ENCODE measurements around the gene HIRIP3.
A peak's percentile ranks its signal among the peaks of the same experiment; 100 is the strongest.

HIRIP3 gene

GRCh38 chr16:29999605-30000004 is 4.2 kb upstream of the HIRIP3 start:
- Histone ChIP-seq H3K27ac (ENCODE audit: low read depth, low read length) (no peak overlapping the region), H3K4me2 (ENCODE audit: low read length) (no peak overlapping the region), H3K27me3 (ENCODE audit: control insufficient read depth, low read length) (no peaks in the 10 kb centered on the region), H3F3A (ENCODE audit: control insufficient read depth, insufficient read depth) (peaks cover 7% of the 10 kb centered on the region), H3K4me1 (ENCODE audit: control insufficient read depth, low read length) (peaks cover 23% of the 10 kb centered on the region), H4K20me1 (ENCODE audit: control insufficient read depth, insufficient read depth, low read depth, low read length) (no peaks in the 10 kb centered on the region), H3K36me3 (ENCODE audit: control insufficient read depth, low read length) (peaks cover 71% of the 10 kb centered on the region), H3K9me3 (ENCODE audit: control insufficient read depth, insufficient read depth, low read length) (no peaks in the 10 kb centered on the region), H3K79me2 (ENCODE audit: control insufficient read depth, low read length) (peaks cover 30% of the 10 kb centered on the region), H3K9me2 (replicated peaks; ENCODE audit: control insufficient read depth, low read length) (no peaks in the 10 kb centered on the region), H3K4me3 (ENCODE audit: low read length) (no peak overlapping the region)
- no peak for TF ChIP-seq EZH2phosphoT487 (IDR thresholded peaks at IDR 0.05; ENCODE audit: borderline replicate concordance, low read length)
- no peak for TF ChIP-seq CTCF (IDR thresholded peaks at IDR 0.05; ENCODE audit: low read depth, low read length, poor library complexity, severe bottlenecking)

GRCh38 chr16:29996766-29997250 is 1.4 kb upstream of the HIRIP3 start:
- Histone ChIP-seq H3K9me2 (replicated peaks; ENCODE audit: control insufficient read depth, low read length) (no peaks in the 10 kb centered on the region), H3K4me2 (ENCODE audit: low read length) (peak overlapping the region; percentile 100), H3F3A (ENCODE audit: control insufficient read depth, insufficient read depth) (peaks cover 14% of the 10 kb centered on the region), H3K36me3 (ENCODE audit: control insufficient read depth, low read length) (peaks cover 85% of the 10 kb centered on the region), H3K27ac (ENCODE audit: low read depth, low read length) (peak overlapping the region; percentile 97), H3K4me1 (ENCODE audit: control insufficient read depth, low read length) (peaks cover 36% of the 10 kb centered on the region), H3K9me3 (ENCODE audit: control insufficient read depth, insufficient read depth, low read length) (no peaks in the 10 kb centered on the region), H3K79me2 (ENCODE audit: control insufficient read depth, low read length) (peaks cover 38% of the 10 kb centered on the region), H4K20me1 (ENCODE audit: control insufficient read depth, insufficient read depth, low read depth, low read length) (no peaks in the 10 kb centered on the region), H3K27me3 (ENCODE audit: control insufficient read depth, low read length) (no peaks in the 10 kb centered on the region), H3K4me3 (ENCODE audit: low read length) (peak overlapping the region; percentile 89)
- TF ChIP-seq CTCF (IDR thresholded peaks at IDR 0.05; ENCODE audit: low read depth, low read length, poor library complexity, severe bottlenecking), result no peak
- no peak for TF ChIP-seq EZH2phosphoT487 (IDR thresholded peaks at IDR 0.05; ENCODE audit: borderline replicate concordance, low read length)

GRCh38 chr16:29995911-29996765 is 721 bp upstream of the HIRIP3 start, which contains the start of gene INO80E:
INO80E (plus strand) TSS chr16:29996241; CDS start chr16:29996311, 70 bp downstream.
- Histone ChIP-seq H3K4me1 (ENCODE audit: control insufficient read depth, low read length) (peaks cover 36% of the 10 kb centered on the region), H3K9me2 (replicated peaks; ENCODE audit: control insufficient read depth, low read length) (no peaks in the 10 kb centered on the region), H3K36me3 (ENCODE audit: control insufficient read depth, low read length) (peaks cover 87% of the 10 kb centered on the region), H3K79me2 (ENCODE audit: control insufficient read depth, low read length) (peaks cover 38% of the 10 kb centered on the region), H3K4me3 (ENCODE audit: low read length) (peak within 1 kb of the TSS; percentile 89), H4K20me1 (ENCODE audit: control insufficient read depth, insufficient read depth, low read depth, low read length) (no peaks in the 10 kb centered on the region), H3F3A (ENCODE audit: control insufficient read depth, insufficient read depth) (peaks cover 14% of the 10 kb centered on the region), H3K4me2 (ENCODE audit: low read length) (peak within 1 kb of the TSS; percentile 100), H3K9me3 (ENCODE audit: control insufficient read depth, insufficient read depth, low read length) (no peaks in the 10 kb centered on the region), H3K27ac (ENCODE audit: low read depth, low read length) (peak within 1 kb of the TSS; percentile 97), H3K27me3 (ENCODE audit: control insufficient read depth, low read length) (no peaks in the 10 kb centered on the region)
- no peak for TF ChIP-seq EZH2phosphoT487 (IDR thresholded peaks at IDR 0.05; ENCODE audit: borderline replicate concordance, low read length)
- no peak for TF ChIP-seq CTCF (IDR thresholded peaks at IDR 0.05; ENCODE audit: low read depth, low read length, poor library complexity, severe bottlenecking)

All from DOHH2 (cell line).